Spleen (tissue), 11 donors: ENCODE results near the gene VKORC1L1. TPM values are rescaled to one million over a fixed set of nuclear protein-coding genes. Genes with fewer than 3 reads are reported as not detected.
"Not testable (repeated sequence)": the region's sequence is repeated elsewhere in the genome, so short reads cannot be mapped to it uniquely, and the experiment has no call there.

Source experiments
- DNase-seq: peaks from one replicate; pipeline ENCODE4 v3.0.0-alpha.2; 2020
- H3K27ac ChIP-seq, 8 donors: fragments of 200-600 bp; sonication (generic) in 7 of 8; 1 replicate in 4 of 8; 2 replicates in 4 of 8; pipeline versions ENCODE4 v1.5.0 to v1.8.0; 2016 to 2021; ENCODE audit warnings: inconsistent platforms in 4 of 8, mild to moderate bottlenecking in 4 of 8, moderate library complexity in 1 of 8
- H3K27me3 ChIP-seq, 7 donors: fragments of 200-600 bp; sonication (generic) in 6 of 7; replicated peaks in 1 of 7; 1 replicate in 4 of 7; 2 replicates in 3 of 7; pipeline versions ENCODE4 v1.5.0 to v1.8.0; 2016 to 2021; ENCODE audit warnings: inconsistent platforms in 3 of 7, mild to moderate bottlenecking in 1 of 7
- H3K36me3 ChIP-seq, 6 donors: fragments of 200-600 bp; sonication (generic) in 5 of 6; 1 replicate in 4 of 6; 2 replicates in 2 of 6; pipeline versions ENCODE4 v1.5.0 to v1.8.0; 2016 to 2021; ENCODE audit warnings: inconsistent platforms in 2 of 6
- H3K4me1 ChIP-seq, 6 donors: fragments of 200-600 bp; sonication (generic) in 5 of 6; 1 replicate in 3 of 6; 2 replicates in 3 of 6; pipeline versions ENCODE4 v1.5.0 to v1.8.0; 2016 to 2021; ENCODE audit warnings: inconsistent platforms in 3 of 6
- H3K4me3 ChIP-seq, 8 donors: fragments of 200-600 bp; sonication (generic) in 7 of 8; 1 replicate in 4 of 8; 2 replicates in 4 of 8; pipeline versions ENCODE4 v1.5.0 to v1.8.0; 2016 to 2021; ENCODE audit warnings: inconsistent platforms in 4 of 8, mild to moderate bottlenecking in 4 of 8, moderate library complexity in 2 of 8
- H3K9me3 ChIP-seq, 8 donors: fragments of 200-600 bp; sonication (generic) in 7 of 8; 1 replicate in 4 of 8; 2 replicates in 4 of 8; pipeline versions ENCODE4 v1.5.0 to v1.8.0; 2016 to 2021; ENCODE audit warnings: inconsistent platforms in 4 of 8
- POLR2A ChIP-seq, 3 donors: fragments of 450-650 bp; IDR thresholded peaks; one replicate each; pipeline ENCODE4 v1.5.1; 2017; ENCODE audit warnings: antibody characterized with exemption in 3 of 3, mild to moderate bottlenecking in 1 of 3
- POLR2AphosphoS5 ChIP-seq, 3 donors: sonication (generic); formaldehyde crosslinking; IDR thresholded peaks; one replicate each; pipeline ENCODE4 v1.5.1; 2017; ENCODE audit warnings: antibody characterized with exemption in 3 of 3
- WGBS, 5 donors: extraction: QIAGEN DNeasy Blood & Tissue Kit in 3 of 5; methylation state at CpG; one replicate each; pipeline versions ENCODE4 v1.1.5 to v1.1.7; 2013 to 2018; 5-methylcytosine and 5-hydroxymethylcytosine counted together
- intact Hi-C: fragments of 100-400 bp; cut with DNase I; formaldehyde crosslinking; loops from one replicate; pipeline ENCODE4 v1.15.0; 2023; ENCODE audit warnings: low total_unique reads
- polyA plus RNA-seq, 3 donors: library from polyadenylated mRNA; stranded (reverse); fragments of 200-250 nt; gene quantifications; one replicate each; pipeline ENCODE4 v1.2.1, GENCODE V29; 2013
- total RNA-seq, 7 donors: library from RNA; depleted of rRNA in 3 of 7; stranded (reverse); fragments of >200 nt in 3 of 7; fragmentation: NEBNext Ultra II Directional in 4 of 7; extraction: Animal tissue kit (Norgen Biotek cat#: 25700) in 4 of 7; gene quantifications; one replicate each; pipeline versions ENCODE4 v1.1.0 to v1.2.1, GENCODE V29; 2016 to 2021
- TF ChIP-seq, protein P1 (sequence below), 11 experiments: fragments of 200-600 bp in 7 of 11; fragments of 450-650 bp in 4 of 11; sonication (generic) in 4 of 11; IDR thresholded peaks in 8 of 11; conservative IDR thresholded peaks in 3 of 11; 1 replicate in 7 of 11; 2 replicates in 4 of 11; pipeline versions ENCODE4 v1.4.0 to v1.8.0; 2016 to 2021; ENCODE audit warnings: antibody characterized with exemption in 11 of 11, inconsistent platforms in 4 of 11, mild to moderate bottlenecking in 1 of 11
- donor health status: healthy with polysubstance abuse.
- donor health status: DM: no; HTN: no; CAD: no; lungs with moderate emphysema.
- donor health status: DM: no; HTN: no; CAD: no.
- donor health status: Bipolar disorder and iron deficiency.
- donor health status: healthy.
- donor health status: DM: no; HTN: no; CAD: no.
- donor health status: DM: yes; HTN: yes; CAD: no.

VKORC1L1 gene
- total and polyA plus RNA-seq, 10 donors, result 2.6 to 13.3 (median 10.3) TPM

DNA sequence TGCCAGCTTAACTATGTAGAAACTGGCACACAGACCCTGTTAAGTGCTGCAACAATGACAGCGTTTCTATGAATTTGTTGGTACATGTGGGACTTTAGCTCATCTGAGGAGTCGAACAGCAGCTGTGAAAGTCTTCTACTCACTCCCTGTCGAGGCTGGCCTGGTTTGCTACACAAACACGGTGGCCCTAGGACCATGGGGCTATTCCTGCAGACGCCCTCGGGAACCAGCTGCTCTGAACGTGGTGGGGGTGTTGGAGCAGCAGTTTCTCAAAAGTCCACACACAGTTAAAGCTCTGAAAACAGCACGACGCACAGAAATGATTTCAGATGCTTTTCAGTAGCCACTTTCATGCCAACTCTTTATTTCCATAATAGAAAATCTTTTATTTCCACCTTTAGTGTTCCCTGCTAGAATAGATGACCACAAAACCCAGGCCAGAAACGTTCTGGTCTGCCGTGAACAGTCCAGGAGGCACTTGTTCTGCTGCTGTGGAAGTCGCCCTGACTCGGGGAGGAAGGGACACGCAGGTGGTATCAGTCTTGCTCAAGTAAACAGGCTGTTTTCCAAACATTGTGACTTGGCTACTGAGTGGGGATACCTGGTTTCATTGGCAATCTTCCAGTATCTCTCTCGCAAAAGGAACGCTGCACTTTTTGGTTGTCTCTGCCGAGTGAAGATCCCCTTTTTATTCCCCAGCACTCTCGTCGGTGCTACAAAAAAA is 87.6 kb downstream of the VKORC1L1 start:
- intact Hi-C loops, result no loop called here
- peaks cover 2 to 100% (median 74%) of the 10 kb centered on the region in 6 donors for H3K36me3 ChIP-seq
- H3K4me1 ChIP-seq, result no peaks in the 10 kb centered on the region
- TF ChIP-seq, protein P1, sequence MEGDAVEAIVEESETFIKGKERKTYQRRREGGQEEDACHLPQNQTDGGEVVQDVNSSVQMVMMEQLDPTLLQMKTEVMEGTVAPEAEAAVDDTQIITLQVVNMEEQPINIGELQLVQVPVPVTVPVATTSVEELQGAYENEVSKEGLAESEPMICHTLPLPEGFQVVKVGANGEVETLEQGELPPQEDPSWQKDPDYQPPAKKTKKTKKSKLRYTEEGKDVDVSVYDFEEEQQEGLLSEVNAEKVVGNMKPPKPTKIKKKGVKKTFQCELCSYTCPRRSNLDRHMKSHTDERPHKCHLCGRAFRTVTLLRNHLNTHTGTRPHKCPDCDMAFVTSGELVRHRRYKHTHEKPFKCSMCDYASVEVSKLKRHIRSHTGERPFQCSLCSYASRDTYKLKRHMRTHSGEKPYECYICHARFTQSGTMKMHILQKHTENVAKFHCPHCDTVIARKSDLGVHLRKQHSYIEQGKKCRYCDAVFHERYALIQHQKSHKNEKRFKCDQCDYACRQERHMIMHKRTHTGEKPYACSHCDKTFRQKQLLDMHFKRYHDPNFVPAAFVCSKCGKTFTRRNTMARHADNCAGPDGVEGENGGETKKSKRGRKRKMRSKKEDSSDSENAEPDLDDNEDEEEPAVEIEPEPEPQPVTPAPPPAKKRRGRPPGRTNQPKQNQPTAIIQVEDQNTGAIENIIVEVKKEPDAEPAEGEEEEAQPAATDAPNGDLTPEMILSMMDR (IDR thresholded peaks at IDR 0.05 in 8 of 11, conservative IDR thresholded peaks at IDR 0.05 in 3 of 11), result no peak
- TF ChIP-seq POLR2A (IDR thresholded peaks at IDR 0.05) (no peak), POLR2AphosphoS5 (IDR thresholded peaks at IDR 0.05) (no peak)
- no peaks in the 10 kb centered on the region for H3K9me3 ChIP-seq
- no peak overlapping the region for H3K4me3 ChIP-seq
- DNase-seq, result peak; percentile 32
- H3K27ac ChIP-seq, result no peak overlapping the region
- 81 to 87% (median 84%) methylated on average over 19 of the region's 19 CpGs for WGBS, 5 donors
- no peaks in the 10 kb centered on the region for H3K27me3 ChIP-seq

GRCh38 chr7:65962033-65962432 is 89.2 kb downstream of the VKORC1L1 start:
- H3K4me1 ChIP-seq, result no peaks in the 10 kb centered on the region
- DNase-seq, result peak; percentile 70
- intact Hi-C loops, result no loop called here
- no peak overlapping the region for H3K4me3 ChIP-seq
- no peak overlapping the region for H3K27ac ChIP-seq
- no peaks in the 10 kb centered on the region for H3K9me3 ChIP-seq
- no peaks in the 10 kb centered on the region for H3K27me3 ChIP-seq
- 88 to 96% (median 94%) methylated on average over 6 of the region's 6 CpGs for WGBS, 5 donors
- peak in 2 of 3 donors; percentile 16 to 41 for TF ChIP-seq POLR2AphosphoS5 (IDR thresholded peaks at IDR 0.05)
- TF ChIP-seq, protein P1 (IDR thresholded peaks at IDR 0.05 in 8 of 11, conservative IDR thresholded peaks at IDR 0.05 in 3 of 11), result no peak
- H3K36me3 ChIP-seq, result peaks cover 2 to 100% (median 87%) of the 10 kb centered on the region in 6 donors

DNA sequence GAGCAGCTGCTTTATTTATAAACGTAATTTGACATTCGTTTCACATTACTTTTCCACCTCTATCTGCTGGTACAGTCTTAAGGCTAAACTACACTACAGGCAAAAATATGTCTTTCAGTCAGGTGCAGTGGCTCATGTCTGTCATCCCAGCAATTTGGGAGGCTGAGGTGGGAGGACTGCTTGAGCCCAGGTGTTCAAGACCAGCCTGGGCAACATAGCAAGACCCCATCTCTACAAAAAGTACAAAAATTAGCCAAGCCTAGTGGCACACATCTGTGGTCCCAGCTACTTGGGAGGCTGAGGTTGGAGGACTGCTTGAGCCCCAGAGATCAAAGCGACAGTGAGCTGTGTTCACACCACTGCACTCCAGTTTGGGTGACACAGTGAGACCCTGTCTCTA is 91.8 kb downstream of the VKORC1L1 start:
- peak; percentile 24 for DNase-seq
- WGBS, 5 donors, result 91 to 95% (median 92%) methylated on average over 3 of the region's 3 CpGs
- H3K27me3 ChIP-seq, H3K27ac ChIP-seq, intact Hi-C loops, H3K4me1 ChIP-seq, H3K9me3 ChIP-seq, H3K4me3 ChIP-seq: not testable (repeated sequence)
- peaks cover 2 to 100% (median 100%) of the 10 kb centered on the region in 6 donors for H3K36me3 ChIP-seq

GRCh38 chr7:65966146-65966545 is 93.3 kb downstream of the VKORC1L1 start:
- H3K27ac ChIP-seq, result no peak overlapping the region
- intact Hi-C loops, result no loop called here
- H3K4me3 ChIP-seq, result no peak overlapping the region
- TF ChIP-seq POLR2AphosphoS5 (IDR thresholded peaks at IDR 0.05), result no peak
- TF ChIP-seq, protein P1 (IDR thresholded peaks at IDR 0.05 in 8 of 11, conservative IDR thresholded peaks at IDR 0.05 in 3 of 11), result no peak
- no peak for TF ChIP-seq POLR2A (IDR thresholded peaks at IDR 0.05)
- no peaks in the 10 kb centered on the region for H3K9me3 ChIP-seq
- peak; percentile 6 for DNase-seq
- H3K4me1 ChIP-seq, result no peaks in the 10 kb centered on the region
- H3K36me3 ChIP-seq, result peaks cover 0 to 100% (median 100%) of the 10 kb centered on the region in 6 donors
- 80 to 93% (median 89%) methylated on average over 6 of the region's 6 CpGs for WGBS, 5 donors
- no peaks in the 10 kb centered on the region for H3K27me3 ChIP-seq
